ENCODE measurements around the gene UBE2U.

The UBE2U gene

DNA sequence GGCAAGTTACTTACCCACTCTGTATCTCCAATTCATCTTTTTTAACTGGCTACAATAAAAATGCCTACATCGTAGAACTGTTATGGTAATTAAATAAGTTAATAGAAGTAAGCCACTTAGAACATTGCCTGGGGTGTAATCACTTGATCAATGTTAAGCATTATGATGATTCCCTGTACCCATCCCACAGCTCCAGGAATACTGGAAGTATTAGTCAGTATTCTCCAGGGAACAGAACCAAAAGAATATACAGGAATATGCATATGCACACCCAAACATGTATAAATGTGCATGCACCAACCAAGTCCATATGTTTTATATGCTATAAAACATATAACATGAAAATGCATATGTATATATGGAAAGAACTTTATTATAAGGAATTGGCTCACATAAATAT is 107.3 kb downstream of the UBE2U start:
- DNase-seq (ENCODE audit: extremely low spot score), result no peak
- CTCF ChIA-PET, result interaction anchor here (1.1 to 2.7 kb wide), 2 partner anchors 16 to 17 kb away, joined by 3 to 7 read pairs; no protein-coding TSS in a partner anchor
- POLR2A ChIA-PET, result no interaction called here
- TF ChIP-seq, protein P1, sequence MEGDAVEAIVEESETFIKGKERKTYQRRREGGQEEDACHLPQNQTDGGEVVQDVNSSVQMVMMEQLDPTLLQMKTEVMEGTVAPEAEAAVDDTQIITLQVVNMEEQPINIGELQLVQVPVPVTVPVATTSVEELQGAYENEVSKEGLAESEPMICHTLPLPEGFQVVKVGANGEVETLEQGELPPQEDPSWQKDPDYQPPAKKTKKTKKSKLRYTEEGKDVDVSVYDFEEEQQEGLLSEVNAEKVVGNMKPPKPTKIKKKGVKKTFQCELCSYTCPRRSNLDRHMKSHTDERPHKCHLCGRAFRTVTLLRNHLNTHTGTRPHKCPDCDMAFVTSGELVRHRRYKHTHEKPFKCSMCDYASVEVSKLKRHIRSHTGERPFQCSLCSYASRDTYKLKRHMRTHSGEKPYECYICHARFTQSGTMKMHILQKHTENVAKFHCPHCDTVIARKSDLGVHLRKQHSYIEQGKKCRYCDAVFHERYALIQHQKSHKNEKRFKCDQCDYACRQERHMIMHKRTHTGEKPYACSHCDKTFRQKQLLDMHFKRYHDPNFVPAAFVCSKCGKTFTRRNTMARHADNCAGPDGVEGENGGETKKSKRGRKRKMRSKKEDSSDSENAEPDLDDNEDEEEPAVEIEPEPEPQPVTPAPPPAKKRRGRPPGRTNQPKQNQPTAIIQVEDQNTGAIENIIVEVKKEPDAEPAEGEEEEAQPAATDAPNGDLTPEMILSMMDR (IDR thresholded peaks at IDR 0.05; ENCODE audit: control extremely low read depth, extremely low read depth, low read depth, missing control alignments), result no peak

DNA sequence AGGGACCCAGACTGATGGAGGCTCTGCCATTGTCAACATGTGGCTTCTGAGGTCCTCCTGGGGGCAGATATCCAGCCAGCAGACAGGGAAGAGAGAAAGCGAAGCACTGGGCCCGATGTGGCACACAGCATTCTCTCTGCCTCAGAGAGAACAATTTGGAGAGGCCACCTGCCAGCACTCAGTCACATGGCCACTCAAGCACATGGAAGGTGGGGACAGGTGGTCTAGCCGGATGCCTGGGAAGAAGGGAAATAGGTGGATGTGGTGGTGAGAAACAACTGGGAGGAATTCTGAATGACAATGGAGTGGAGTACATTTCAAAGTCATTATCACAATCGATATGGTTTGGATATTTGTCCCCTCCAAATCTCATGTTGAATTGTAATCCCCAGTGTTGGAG is 109.0 kb downstream of the UBE2U start:
- CTCF ChIA-PET, result interaction anchor here (1.0 to 2.7 kb wide), 2 partner anchors 14 to 311 kb away, joined by 3 to 7 read pairs; no protein-coding TSS in a partner anchor
- POLR2A ChIA-PET, result no interaction called here
- no peak for DNase-seq (ENCODE audit: extremely low spot score)
- TF ChIP-seq, protein P1 (IDR thresholded peaks at IDR 0.05; ENCODE audit: control extremely low read depth, extremely low read depth, low read depth, missing control alignments), result no peak

DNA sequence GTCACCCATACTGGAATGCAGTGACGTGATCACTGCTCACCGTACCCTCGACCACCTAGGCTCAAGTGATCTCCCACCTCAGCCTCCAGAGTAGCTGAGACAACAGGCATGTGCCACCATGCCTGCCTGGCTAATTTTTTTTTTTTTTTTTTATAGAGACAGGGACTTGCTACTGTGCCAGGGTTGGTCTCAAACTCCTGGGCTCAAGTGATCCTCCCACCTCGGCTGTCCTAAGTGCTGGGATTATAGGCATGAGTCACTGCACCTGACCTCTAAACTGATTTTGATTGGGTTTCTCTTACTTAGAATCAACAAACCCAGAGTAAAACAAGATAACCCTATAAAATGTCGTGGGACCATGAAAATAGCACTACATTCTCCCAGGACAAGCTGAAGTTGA is 112.0 kb downstream of the UBE2U start:
- ChIA-PET CTCF (no interaction called here), POLR2A (no interaction called here)
- TF ChIP-seq, protein P1 (IDR thresholded peaks at IDR 0.05; ENCODE audit: control extremely low read depth, extremely low read depth, low read depth, missing control alignments), result no peak
- DNase-seq (ENCODE audit: extremely low spot score), result no peak

All from GM10248 (cell line).